SK-N-SH (cell line): ENCODE measurements around the gene RNU7-1. TPM values are rescaled to one million over a fixed set of nuclear protein-coding genes. Genes with fewer than 3 reads are reported as not detected.
A peak's percentile ranks its signal among the peaks of the same experiment; 100 is the strongest.

ENCODE experiments used
- CTCF ChIA-PET: fragments of 300-600, 350-600 bp; formaldehyde crosslinking; extraction: SDS; loops from one replicate; lab custom pipeline; 2021; lab: Yijun Ruan, JAX
- POLR2A ChIA-PET: fragments of 350-600 bp; sonication (Branson Sonifier 250); formaldehyde crosslinking; extraction: SDS; loops from one replicate; lab custom pipeline; 2020; ENCODE audit warnings: antibody characterized with exemption, inconsistent platforms; lab: Yijun Ruan, JAX
- DNase-seq: peaks from one replicate; pipeline ENCODE4 v3.0.0; 2012
- H2AFZ ChIP-seq: fragments of 200-600 bp; sonication (generic); 2 replicates; pipeline ENCODE4 v1.8.1; 2016; ENCODE audit warnings: antibody characterized with exemption, mild to moderate bottlenecking, low read depth
- H3F3A ChIP-seq: fragments of 200-600 bp; sonication (generic); replicated peaks from 2 replicates; pipeline ENCODE3; 2016; ENCODE audit warnings: antibody characterized with exemption, mild to moderate bottlenecking; ENCODE audit not compliant: insufficient read depth
- H3K27ac ChIP-seq, 2 experiments: fragments of 200-500 bp in 1 of 2; fragments of 200-600 bp in 1 of 2; sonication (Bioruptor generic) in 1 of 2; sonication (generic), shearing (Covaris generic) in 1 of 2; 2 replicates each; pipeline versions ENCODE4 v1.5.1 to v1.6.1; 2014 to 2016; ENCODE audit warnings: low read depth in 2 of 2, inconsistent platforms in 1 of 2, low read length in 1 of 2, mild to moderate bottlenecking in 1 of 2, mixed read lengths in 1 of 2
- H3K27me3 ChIP-seq: fragments of 200-600 bp; sonication (generic), shearing (Covaris generic); 2 replicates; pipeline ENCODE4 v1.6.1; 2016; ENCODE audit warnings: mixed run types; ENCODE audit not compliant: insufficient read depth
- H3K36me3 ChIP-seq, 2 experiments: fragments of 200-500 bp in 1 of 2; fragments of 200-600 bp in 1 of 2; sonication (Bioruptor generic) in 1 of 2; sonication (generic) in 1 of 2; replicated peaks in 1 of 2; 2 replicates each; pipeline versions ENCODE3 to v1.5.1; 2014 to 2016; ENCODE audit warnings: low read length in 1 of 2, mild to moderate bottlenecking in 1 of 2; ENCODE audit not compliant: insufficient read depth in 2 of 2, control insufficient read depth in 1 of 2
- H3K4me1 ChIP-seq, 2 experiments: fragments of 200-500 bp in 1 of 2; fragments of 200-600 bp in 1 of 2; sonication (Bioruptor generic) in 1 of 2; sonication (generic), shearing (Covaris generic) in 1 of 2; 2 replicates each; pipeline versions ENCODE4 v1.5.1 to v1.6.1; 2014 to 2016; ENCODE audit warnings: low read depth in 1 of 2, low read length in 1 of 2, mixed run types in 1 of 2; ENCODE audit not compliant: insufficient read depth in 2 of 2, control insufficient read depth in 1 of 2
- H3K4me2 ChIP-seq: fragments of 200-600 bp; sonication (generic), shearing (Covaris generic); 2 replicates; pipeline ENCODE4 v1.6.1; 2017; ENCODE audit warnings: mixed run types
- H3K4me3 ChIP-seq, 2 experiments: fragments of 200-500 bp in 1 of 2; fragments of 200-600 bp in 1 of 2; sonication (Bioruptor generic) in 1 of 2; sonication (generic), shearing (Covaris generic) in 1 of 2; 2 replicates each; pipeline versions ENCODE4 v1.5.1 to v1.8.1; 2014 to 2016; ENCODE audit warnings: low read depth in 2 of 2, inconsistent platforms in 1 of 2, low read length in 1 of 2, mild to moderate bottlenecking in 1 of 2, mixed read lengths in 1 of 2, moderate library complexity in 1 of 2
- H3K79me2 ChIP-seq: fragments of 200-600 bp; sonication (generic); 2 replicates; pipeline ENCODE4 v1.8.1; 2017; ENCODE audit warnings: mild to moderate bottlenecking; ENCODE audit not compliant: insufficient read depth
- H3K9ac ChIP-seq: fragments of 200-600 bp; sonication (generic); 2 replicates; pipeline ENCODE4 v1.6.1; 2017; ENCODE audit warnings: mixed run types
- H3K9me2 ChIP-seq: fragments of 200-600 bp; sonication (generic); 2 replicates; pipeline ENCODE4 v1.6.1; 2017; ENCODE audit warnings: mixed run types
- H3K9me3 ChIP-seq: fragments of 200-600 bp; sonication (generic); 2 replicates; pipeline ENCODE4 v1.6.1; 2017; ENCODE audit warnings: mixed run types, mild to moderate bottlenecking, moderate library complexity
- H4K20me1 ChIP-seq: fragments of 200-600 bp; sonication (generic); 2 replicates; pipeline ENCODE4 v1.6.1; 2017; ENCODE audit warnings: mild to moderate bottlenecking, mixed run types; ENCODE audit not compliant: insufficient read depth
- ELF1 ChIP-seq: IDR thresholded peaks from 2 replicates; pipeline ENCODE4 v1.4.0; 2012
- FOXM1 ChIP-seq: IDR thresholded peaks from 2 replicates; pipeline ENCODE4 v1.4.0; 2012; ENCODE audit warnings: low read depth, mild to moderate bottlenecking
- GATA2 ChIP-seq: sonication (generic); formaldehyde crosslinking; IDR thresholded peaks from 2 replicates; pipeline ENCODE4 v1.5.0; 2020; ENCODE audit warnings: mild to moderate bottlenecking, missing genetic modification reagents
- JUND ChIP-seq: IDR thresholded peaks from 2 replicates; pipeline ENCODE4 v1.4.0; 2012
- MXI1 ChIP-seq: IDR thresholded peaks from 2 replicates; pipeline ENCODE4 v1.6.1; 2012; ENCODE audit warnings: mild to moderate bottlenecking, low read depth, low read length, improper control_type of control experiment
- NRF1 ChIP-seq: IDR thresholded peaks from 2 replicates; pipeline ENCODE4 v1.6.1; 2012; ENCODE audit warnings: low read depth, mild to moderate bottlenecking, low read length
- POLR2AphosphoS5 ChIP-seq: IDR thresholded peaks from 2 replicates; pipeline ENCODE4 v1.6.1; 2012; ENCODE audit warnings: low read depth, low read length
- TCF12 ChIP-seq: IDR thresholded peaks from 2 replicates; pipeline ENCODE4 v1.4.0; 2012
- WGBS: methylation state at CpG from one replicate; pipeline ENCODE4 v1.1.6; 2017; ENCODE audit warnings: low lambda C conversion rate; 5-methylcytosine and 5-hydroxymethylcytosine counted together
- polyA plus RNA-seq, 3 experiments: library from polyadenylated mRNA; depleted of rRNA; stranded (reverse); fragments of >200 nt; gene quantifications; 2 replicates each; pipeline ENCODE4 v1.2.3, GENCODE V29; 2012
- TF ChIP-seq, protein P1 (sequence below): fragments of 150-350 bp; IDR thresholded peaks from 2 replicates; pipeline ENCODE4 v1.6.1; 2016; ENCODE audit warnings: mild to moderate bottlenecking, low read depth, low read length
- TF ChIP-seq, protein P2 (sequence below): IDR thresholded peaks from 2 replicates; pipeline ENCODE4 v1.4.0; 2012; ENCODE audit warnings: low read depth, borderline replicate concordance
- TF ChIP-seq, protein P3 (sequence below): IDR thresholded peaks from 2 replicates; pipeline ENCODE4 v1.4.0; 2012; ENCODE audit warnings: low read depth

RNU7-1 gene
- polyA plus RNA-seq, 1 of the 3 experiments (the other 2 are of a cell fraction) = not detected

DNA sequence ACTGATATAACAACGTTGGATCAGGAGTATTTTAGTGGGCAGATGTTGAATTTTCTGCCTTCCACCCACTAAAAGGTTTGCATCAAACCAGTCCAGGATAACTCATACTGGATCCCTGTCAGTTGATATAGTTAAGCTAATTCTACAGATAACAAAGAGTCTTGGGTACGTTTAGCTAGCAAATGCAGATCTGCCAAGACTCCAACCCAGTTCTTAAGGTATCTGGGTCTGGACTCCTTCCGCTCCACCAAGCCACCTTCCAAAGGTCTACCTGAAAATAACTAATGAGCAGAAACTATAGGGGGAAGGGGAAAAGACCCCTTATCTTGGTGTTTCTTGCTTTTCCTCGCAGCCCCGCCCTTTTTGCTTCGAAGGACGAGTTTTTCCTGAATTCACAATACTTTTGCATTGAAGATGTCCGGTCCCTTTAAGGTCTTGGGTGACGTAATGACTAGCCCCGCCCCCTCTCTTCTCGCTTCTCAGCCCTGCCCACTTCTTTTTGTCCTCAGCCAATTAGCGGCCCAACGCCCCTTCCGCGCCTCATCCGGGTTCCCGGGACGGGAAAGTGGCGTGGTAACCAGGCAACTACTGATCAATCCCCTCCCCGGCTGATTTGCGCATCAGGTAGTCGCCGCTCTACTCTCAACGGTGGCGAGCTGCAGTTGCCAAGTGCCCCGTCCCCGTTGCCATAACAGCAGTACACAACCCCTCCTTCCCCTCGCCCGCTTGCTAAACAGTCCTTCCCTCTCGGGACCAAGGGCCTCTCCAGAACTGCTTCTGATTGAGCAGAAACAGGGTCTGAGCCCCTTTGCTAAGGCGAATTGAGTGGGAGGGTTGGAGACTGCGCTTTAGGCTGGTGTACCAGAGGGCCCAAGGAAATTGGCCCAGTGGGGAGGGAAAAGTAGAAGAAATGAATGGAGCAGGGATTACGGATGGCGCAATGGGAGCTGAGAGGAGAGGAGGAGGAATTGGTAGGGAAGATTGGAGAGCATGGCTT, 39.0 kb upstream of the RNU7-1 start, which contains the start of gene LRRC23:
Gene LRRC23, plus strand, starts transcription at position 543 of the 997 bp plus-strand sequence. CDS start 812 bp downstream, outside the sequence.
- DNase-seq = peak; percentile 88
- Histone ChIP-seq H4K20me1 (no peaks in the 10 kb centered on the region), H3K27ac (peak within 1 kb of the TSS; percentile 71 to 78), H3K4me2 (peak within 1 kb of the TSS; percentile 99), H3F3A (peaks cover 2% of the 10 kb centered on the region), H3K9me3 (no peaks in the 10 kb centered on the region), H2AFZ (peak within 1 kb of the TSS; percentile 99), H3K79me2 (no peaks in the 10 kb centered on the region), H3K9ac (peak within 1 kb of the TSS; percentile 97), H3K4me1 (peaks cover 9 to 10% of the 10 kb centered on the region in 2 experiments; a peak in 2 of 4 replicates), H3K4me3 (peak within 1 kb of the TSS; percentile 72 to 98), H3K36me3 (peaks cover 0 to 5% of the 10 kb centered on the region in 2 experiments), H3K27me3 (no peaks in the 10 kb centered on the region), H3K9me2 (no peaks in the 10 kb centered on the region)
- ChIA-PET POLR2A (interaction anchor here (0.9 to 2.2 kb wide), 5 partner anchors 10 to 39 kb away, joined by 4 to 6 read pairs (median 5); partner anchors contain the start of genes C12orf57, ENO2, RNU7-1 and SPSB2), CTCF (interaction anchor here (0.6 to 2.9 kb wide), 5 partner anchors 13 to 35 kb away, joined by 3 to 19 read pairs (median 10); partner anchors contain the start of gene SPSB2)
- WGBS = 4% methylated on average over 34 of the region's 34 CpGs
- TF ChIP-seq ELF1 (peak; percentile 74), MXI1 (peak; percentile 80), POLR2AphosphoS5 (peak; percentile 67), GATA2 (CRISPR knock-in tag) (no peak), TCF12 (no peak), JUND (no peak), FOXM1 (no peak), NRF1 (no peak)
- TF ChIP-seq, protein P1, sequence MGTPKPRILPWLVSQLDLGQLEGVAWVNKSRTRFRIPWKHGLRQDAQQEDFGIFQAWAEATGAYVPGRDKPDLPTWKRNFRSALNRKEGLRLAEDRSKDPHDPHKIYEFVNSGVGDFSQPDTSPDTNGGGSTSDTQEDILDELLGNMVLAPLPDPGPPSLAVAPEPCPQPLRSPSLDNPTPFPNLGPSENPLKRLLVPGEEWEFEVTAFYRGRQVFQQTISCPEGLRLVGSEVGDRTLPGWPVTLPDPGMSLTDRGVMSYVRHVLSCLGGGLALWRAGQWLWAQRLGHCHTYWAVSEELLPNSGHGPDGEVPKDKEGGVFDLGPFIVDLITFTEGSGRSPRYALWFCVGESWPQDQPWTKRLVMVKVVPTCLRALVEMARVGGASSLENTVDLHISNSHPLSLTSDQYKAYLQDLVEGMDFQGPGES = no peak
- TF ChIP-seq, protein P2, sequence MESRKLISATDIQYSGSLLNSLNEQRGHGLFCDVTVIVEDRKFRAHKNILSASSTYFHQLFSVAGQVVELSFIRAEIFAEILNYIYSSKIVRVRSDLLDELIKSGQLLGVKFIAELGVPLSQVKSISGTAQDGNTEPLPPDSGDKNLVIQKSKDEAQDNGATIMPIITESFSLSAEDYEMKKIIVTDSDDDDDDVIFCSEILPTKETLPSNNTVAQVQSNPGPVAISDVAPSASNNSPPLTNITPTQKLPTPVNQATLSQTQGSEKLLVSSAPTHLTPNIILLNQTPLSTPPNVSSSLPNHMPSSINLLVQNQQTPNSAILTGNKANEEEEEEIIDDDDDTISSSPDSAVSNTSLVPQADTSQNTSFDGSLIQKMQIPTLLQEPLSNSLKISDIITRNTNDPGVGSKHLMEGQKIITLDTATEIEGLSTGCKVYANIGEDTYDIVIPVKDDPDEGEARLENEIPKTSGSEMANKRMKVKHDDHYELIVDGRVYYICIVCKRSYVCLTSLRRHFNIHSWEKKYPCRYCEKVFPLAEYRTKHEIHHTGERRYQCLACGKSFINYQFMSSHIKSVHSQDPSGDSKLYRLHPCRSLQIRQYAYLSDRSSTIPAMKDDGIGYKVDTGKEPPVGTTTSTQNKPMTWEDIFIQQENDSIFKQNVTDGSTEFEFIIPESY = no peak
- TF ChIP-seq, protein P3, sequence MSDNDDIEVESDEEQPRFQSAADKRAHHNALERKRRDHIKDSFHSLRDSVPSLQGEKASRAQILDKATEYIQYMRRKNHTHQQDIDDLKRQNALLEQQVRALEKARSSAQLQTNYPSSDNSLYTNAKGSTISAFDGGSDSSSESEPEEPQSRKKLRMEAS = peak; percentile 58; the same call in 1 of the 2 replicates
